Kidney (tissue), 14 donors: ENCODE measurements around the gene RARA. TPM values are rescaled to one million over a fixed set of nuclear protein-coding genes. Genes with fewer than 3 reads are reported as not detected.
A peak's percentile ranks its signal among the peaks of the same experiment; 100 is the strongest.

Experiments
- DNase-seq, 5 donors: peaks; one replicate each; pipeline ENCODE4 v3.0.0-alpha.2; 2013 to 2020
- FAIRE-seq: peaks from 2 replicates; lab custom pipeline; 2012; peaks lifted over from hg19 to GRCh38; lab: Jason Lieb, UNC
- H3K27ac ChIP-seq, 2 donors: one replicate each; pipeline ENCODE4 v1.7.0; 2013; ENCODE audit warnings: low read depth in 2 of 2, low read length in 2 of 2, inconsistent platforms in 1 of 2
- H3K27me3 ChIP-seq: one replicate; pipeline ENCODE4 v1.7.1; 2013; ENCODE audit warnings: low read length, inconsistent platforms; ENCODE audit not compliant: control insufficient read depth, insufficient read depth
- H3K36me3 ChIP-seq, 3 donors: one replicate each; pipeline versions ENCODE4 v1.7.0 to v1.7.1; 2013; ENCODE audit warnings: low read length in 3 of 3, control low read depth in 1 of 3, inconsistent platforms in 1 of 3; ENCODE audit not compliant: insufficient read depth in 3 of 3, control insufficient read depth in 2 of 3
- H3K4me1 ChIP-seq, 3 donors: one replicate each; pipeline versions ENCODE4 v1.7.0 to v1.7.1; 2013; ENCODE audit warnings: low read length in 3 of 3, inconsistent platforms in 1 of 3, low read depth in 1 of 3; ENCODE audit not compliant: control insufficient read depth in 2 of 3, insufficient read depth in 2 of 3
- H3K4me3 ChIP-seq, 3 donors: one replicate each; pipeline versions ENCODE4 v1.7.0 to v1.8.1; 2013; ENCODE audit warnings: low read length in 3 of 3, control low read depth in 1 of 3, inconsistent platforms in 1 of 3
- H3K9ac ChIP-seq, 3 donors: one replicate each; pipeline versions ENCODE4 v1.7.0 to v1.7.1; 2013; ENCODE audit warnings: low read length in 3 of 3, control low read depth in 1 of 3, inconsistent platforms in 1 of 3
- H3K9me3 ChIP-seq, 3 donors: one replicate each; pipeline versions ENCODE4 v1.7.0 to v1.7.1; 2013; ENCODE audit warnings: low read length in 3 of 3, control low read depth in 1 of 3, inconsistent platforms in 1 of 3; ENCODE audit not compliant: control insufficient read depth in 2 of 3, insufficient read depth in 1 of 3
- CTCF ChIP-seq: IDR thresholded peaks from 3 replicates; pipeline ENCODE4 v1.5.1; 2012; ENCODE audit warnings: mild to moderate bottlenecking, moderate library complexity, borderline replicate concordance; ENCODE audit not compliant: insufficient read depth; ENCODE audit errors: extremely low read depth
- intact Hi-C: fragments of 100-400 bp; cut with DNase I; formaldehyde crosslinking; loops from one replicate; pipeline ENCODE4 v1.11.1; 2022
- polyA plus RNA-seq: library from polyadenylated mRNA; stranded (reverse); fragments of 350-450 nt; fragmentation: Illumina TruSeq; extraction: RNeasy Lipid Tissue Mini Kit (QIAGEN cat#74804); gene quantifications from one replicate; pipeline ENCODE4 v1.2.3, GENCODE V29; 2014; ENCODE audit warnings: low read depth, low replicate concordance; ENCODE audit not compliant: insufficient read depth
- total RNA-seq: library from RNA; stranded (reverse); fragmentation: NEBNext Ultra II Directional; extraction: Animal tissue kit (Norgen Biotek cat#: 25700); gene quantifications from one replicate; pipeline ENCODE4 v1.2.1, GENCODE V29; 2021
- donor health status: control.
- donor health status: control.
- donor health status: control.
- donor health status: control.
- donor health status: control.
- donor health status: DM: yes; HTN: yes; CAD: no.
- donor health status: Normal renal cell carcinoma (clear cell type).

Gene RARA
- total and polyA plus RNA-seq, 2 donors from 2014 or later: 22.5 to 45.7 TPM

- FAIRE-seq (no peak), DNase-seq (peak in 2 of 5 donors; percentile 56 to 87)
- no peaks in the 10 kb centered on the region for H3K27me3 ChIP-seq
- peak overlapping the region in 2 of 3 donors; percentile 32 to 79 for H3K4me3 ChIP-seq
- peaks cover 0 to 80% (median 78%) of the 10 kb centered on the region in 3 donors for H3K4me1 ChIP-seq
- H3K36me3 ChIP-seq: no peaks in the 10 kb centered on the region
- intact Hi-C loops: no loop called here
- H3K27ac ChIP-seq: peak overlapping the region; percentile 94 to 95
- H3K9me3 ChIP-seq: no peaks in the 10 kb centered on the region
- peak overlapping the region in 1 of 3 donors; percentile 56 for H3K9ac ChIP-seq
- no peak for TF ChIP-seq CTCF
Measured at GRCh38 chr17:40323391-40324381, 14.7 kb downstream of the RARA start.

GRCh38 chr17:40325156-40326013 lies 16.4 kb downstream of the RARA start:
- TF ChIP-seq CTCF: no peak
- Histone ChIP-seq H3K4me1 (peaks cover 0 to 88% (median 73%) of the 10 kb centered on the region in 3 donors), H3K9ac (peak overlapping the region in 1 of 3 donors; percentile 62), H3K27ac (peak overlapping the region; percentile 52 to 60), H3K36me3 (no peaks in the 10 kb centered on the region), H3K27me3 (no peaks in the 10 kb centered on the region), H3K9me3 (no peaks in the 10 kb centered on the region), H3K4me3 (no peak overlapping the region)
- intact Hi-C loops: no loop called here
- FAIRE-seq: no peak
- DNase-seq: peak in 2 of 5 donors; percentile 40 to 48

- TF ChIP-seq CTCF: no peak
- Histone ChIP-seq H3K4me3 (no peak overlapping the region), H3K4me1 (peaks cover 0 to 88% (median 74%) of the 10 kb centered on the region in 3 donors), H3K27me3 (no peaks in the 10 kb centered on the region), H3K36me3 (no peaks in the 10 kb centered on the region), H3K9me3 (no peaks in the 10 kb centered on the region), H3K9ac (peak overlapping the region in 1 of 3 donors; percentile 62), H3K27ac (peak overlapping the region; percentile 52 to 53)
- no peak for FAIRE-seq
- DNase-seq: peak in 2 of 5 donors; percentile 40 to 69
- intact Hi-C loops: no loop called here
Measured at GRCh38 chr17:40326014-40326831, 17.2 kb downstream of the RARA start.
